ENCODE measurements around the gene LMX1B.
"Not testable (repeated sequence)": the region's sequence is repeated elsewhere in the genome, so short reads cannot be mapped to it uniquely, and the experiment has no call there.

LMX1B gene

DNA sequence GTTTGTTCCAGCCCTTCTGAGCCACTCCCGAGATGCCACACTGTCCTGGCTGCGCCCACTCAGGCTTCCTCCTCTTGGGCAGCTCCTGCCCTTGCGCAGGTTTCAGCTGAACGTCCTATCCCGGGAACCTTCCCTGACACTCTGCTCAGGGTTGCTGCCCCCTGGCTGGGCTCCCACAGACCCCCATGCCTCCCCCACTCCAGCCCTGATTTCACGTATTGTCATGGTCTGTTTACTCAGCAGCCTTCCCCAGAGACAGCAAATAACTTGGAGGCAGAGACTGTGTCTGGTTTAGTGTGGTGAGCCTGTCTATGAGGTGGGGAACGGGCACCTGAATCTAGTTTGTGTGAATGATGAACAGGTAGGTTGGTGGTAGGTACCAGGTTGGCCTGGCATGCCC lies 40.4 kb downstream of the LMX1B start:
- DNase-seq = no peak

DNA sequence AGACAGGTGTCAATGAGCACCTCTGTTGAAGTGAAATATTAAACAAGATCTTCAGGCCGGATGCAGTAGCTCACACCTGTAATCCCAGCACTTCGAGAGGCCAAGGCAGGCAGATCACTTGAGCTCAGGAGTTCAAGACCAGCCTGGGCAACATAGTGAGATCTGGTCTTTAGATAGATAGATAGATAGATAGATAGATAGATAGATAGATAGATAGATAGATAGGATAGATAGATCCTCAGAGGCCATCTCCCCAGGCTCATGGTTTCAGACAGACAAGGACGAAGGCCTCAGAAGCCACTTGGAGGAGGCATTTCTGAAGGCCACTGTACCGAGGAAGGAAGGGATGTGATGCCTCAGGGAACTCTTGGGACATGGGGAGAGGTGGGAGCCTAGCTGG lies 42.5 kb downstream of the LMX1B start:
- DNase-seq = not testable (repeated sequence)

DNA sequence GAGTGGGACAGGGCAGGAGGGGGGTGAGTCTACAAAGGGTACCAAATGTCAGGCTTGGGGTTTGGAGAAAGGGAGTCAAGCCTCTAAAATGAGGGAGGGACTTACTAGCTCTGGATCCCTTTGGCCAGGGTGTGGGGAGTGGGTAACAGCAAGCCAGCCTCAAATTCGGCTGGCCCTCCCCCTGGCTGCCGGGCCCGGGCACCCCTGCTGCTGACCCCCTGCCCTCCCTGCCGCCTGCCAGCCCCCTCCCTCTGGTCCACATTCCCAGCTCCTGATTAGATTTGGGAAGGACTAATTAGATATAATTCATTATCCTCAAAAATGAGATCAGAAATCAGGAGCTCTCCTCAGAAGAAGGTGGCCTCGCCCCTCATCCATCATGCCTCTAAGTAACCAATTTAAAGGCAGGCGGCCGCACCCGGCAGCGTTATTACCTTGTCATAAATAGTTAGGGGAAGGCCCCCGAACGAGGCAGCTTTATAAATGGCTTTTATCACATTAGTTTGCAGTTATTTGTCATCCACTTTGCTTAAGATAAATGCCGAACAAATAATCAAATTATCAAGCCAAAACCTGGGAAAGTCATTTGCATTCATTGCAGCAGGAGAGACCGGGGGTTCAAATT lies 44.6 kb downstream of the LMX1B start:
- DNase-seq = no peak

DNA sequence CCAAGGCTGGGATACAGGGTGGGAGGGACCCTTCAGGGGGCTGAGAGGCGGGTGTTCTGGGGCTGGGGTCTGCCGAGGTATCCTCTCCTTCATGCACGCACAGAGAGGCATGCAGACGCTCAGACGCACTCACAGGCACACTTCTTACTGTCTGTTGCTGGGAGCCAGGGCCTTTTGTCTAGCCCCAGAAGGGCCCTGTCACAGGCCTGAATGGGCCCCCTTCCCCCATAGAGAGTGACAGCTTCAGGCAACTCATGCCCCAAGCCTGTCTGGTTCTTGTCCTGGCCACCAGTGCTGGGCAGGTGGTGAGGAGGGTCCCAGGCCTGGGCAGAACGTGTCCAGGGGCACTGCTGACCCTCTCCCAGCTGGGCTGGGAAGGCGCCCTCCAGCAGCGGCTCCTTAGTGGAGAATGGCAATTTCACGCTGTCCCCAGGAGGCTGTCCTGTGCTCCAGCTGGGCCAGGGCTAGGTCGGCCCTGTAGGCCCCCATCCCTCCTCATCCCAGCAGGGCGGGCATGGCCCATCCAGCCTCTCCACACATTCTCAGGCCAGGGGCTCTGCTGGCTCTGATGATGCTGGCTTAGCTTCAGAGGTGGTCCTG lies 45.3 kb downstream of the LMX1B start:
- no peak for DNase-seq

DNA sequence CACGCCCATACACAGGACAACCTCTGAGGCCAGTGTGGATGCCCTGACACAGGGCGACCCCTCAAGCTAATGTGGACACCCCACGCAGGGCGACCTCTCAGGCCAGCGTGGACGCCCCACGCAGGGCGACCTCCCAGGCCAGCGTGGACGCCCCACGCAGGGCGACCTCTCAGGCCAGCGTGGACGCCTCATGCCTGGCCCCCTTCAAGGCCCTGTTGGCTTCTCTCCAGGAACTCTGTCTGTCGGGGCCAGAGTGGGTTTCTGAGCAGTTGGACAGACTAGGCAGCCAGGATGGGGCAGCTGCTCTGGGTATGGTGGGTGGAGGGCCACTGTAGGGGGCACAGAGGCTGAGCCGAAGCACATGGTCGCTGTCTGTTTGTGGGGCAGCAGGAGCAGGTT lies 47.4 kb downstream of the LMX1B start:
- DNase-seq = no peak

DNA sequence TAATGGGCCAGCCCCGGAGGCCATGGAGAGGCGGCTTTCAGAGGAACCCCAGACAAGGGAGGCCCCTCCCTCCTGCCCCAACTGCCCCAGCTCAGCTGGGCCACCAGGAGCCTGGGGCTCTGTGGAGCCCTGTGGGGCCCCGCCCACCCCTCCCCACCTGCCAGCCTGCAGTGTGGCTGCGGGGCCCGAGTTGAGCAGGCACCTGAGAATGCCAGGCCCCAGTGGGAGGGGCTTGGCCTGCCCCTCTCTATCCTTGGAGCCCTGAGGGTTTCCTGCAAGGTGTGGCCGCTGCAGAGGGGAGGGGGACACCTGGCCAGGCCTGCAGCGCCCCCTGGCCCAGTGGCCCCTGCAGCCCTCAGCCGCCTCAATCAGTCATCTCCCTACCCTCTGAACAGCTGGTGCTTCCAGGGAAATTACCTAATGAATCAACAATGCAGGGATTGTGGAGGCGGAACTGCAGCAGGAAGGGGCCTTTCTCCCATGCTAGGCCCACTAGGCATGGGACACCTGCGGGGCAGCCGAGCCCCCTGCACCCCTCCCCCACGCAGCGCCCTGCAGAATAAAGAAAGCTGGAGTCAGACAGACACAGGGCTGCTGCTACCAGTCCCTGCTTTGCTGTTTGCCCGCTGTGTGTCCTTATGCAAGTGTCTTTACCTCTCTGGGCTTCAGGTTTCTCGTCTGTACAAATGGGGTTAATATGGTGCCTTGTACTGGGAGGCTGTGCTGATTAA lies 48.0 kb downstream of the LMX1B start:
- no peak for DNase-seq

DNA sequence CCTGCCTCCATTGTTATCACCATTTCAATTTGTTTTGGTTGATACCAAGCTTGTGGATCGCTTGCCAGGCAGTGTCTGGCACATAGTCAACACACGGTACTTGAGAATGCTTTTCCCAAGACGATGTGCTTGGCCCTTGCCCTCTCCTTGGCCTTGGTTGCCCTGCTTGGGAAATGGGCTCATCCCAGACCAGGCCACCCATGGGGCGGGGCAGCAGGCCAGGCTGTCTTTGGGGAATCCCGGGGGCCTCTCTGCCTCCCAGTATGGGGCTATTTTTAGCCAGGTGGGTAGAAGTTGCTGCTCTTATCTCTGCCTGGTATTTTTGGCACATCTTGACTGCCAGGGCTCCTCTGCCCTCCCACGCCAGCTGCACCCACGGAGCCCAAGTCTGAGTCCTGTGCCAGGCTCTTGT lies 49.9 kb downstream of the LMX1B start:
- DNase-seq = no peak

DNA sequence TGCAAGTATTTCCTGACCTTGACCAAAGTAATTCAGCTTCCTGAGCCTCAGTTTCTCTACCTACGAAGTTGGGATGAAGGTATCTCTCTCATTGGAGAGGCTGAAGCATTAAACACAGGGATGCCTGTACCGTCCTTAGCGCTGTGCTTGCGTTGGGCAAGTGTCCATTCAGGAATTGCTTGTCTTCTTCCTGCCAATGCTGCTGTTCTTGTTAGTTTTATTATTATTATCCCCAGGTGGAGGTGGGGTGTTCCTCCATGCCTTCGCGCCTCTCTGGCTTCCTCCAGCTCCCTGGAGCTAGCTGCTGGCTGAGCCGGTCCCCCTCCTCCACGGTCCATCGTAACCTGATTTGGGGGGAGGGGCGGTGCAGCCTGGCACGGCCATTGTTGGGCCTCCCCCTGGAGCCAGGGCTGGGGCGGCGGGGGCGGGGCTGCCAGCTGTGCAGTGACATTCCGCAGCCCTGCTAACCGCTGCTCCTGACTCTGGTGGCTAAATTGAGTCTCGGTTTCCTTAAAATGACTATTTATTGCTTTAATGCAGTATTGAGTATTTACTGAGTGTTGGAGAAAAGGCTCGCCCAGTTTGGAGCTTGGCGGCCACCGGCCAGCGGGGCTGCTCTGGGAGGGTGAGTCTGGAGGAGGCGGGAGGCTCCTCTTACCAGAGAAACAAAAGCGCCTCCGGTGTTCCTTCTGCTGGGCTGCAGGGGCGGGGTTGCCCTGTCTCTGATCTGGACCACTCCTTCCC lies 51.3 kb downstream of the LMX1B start:
- DNase-seq = no peak

DNA sequence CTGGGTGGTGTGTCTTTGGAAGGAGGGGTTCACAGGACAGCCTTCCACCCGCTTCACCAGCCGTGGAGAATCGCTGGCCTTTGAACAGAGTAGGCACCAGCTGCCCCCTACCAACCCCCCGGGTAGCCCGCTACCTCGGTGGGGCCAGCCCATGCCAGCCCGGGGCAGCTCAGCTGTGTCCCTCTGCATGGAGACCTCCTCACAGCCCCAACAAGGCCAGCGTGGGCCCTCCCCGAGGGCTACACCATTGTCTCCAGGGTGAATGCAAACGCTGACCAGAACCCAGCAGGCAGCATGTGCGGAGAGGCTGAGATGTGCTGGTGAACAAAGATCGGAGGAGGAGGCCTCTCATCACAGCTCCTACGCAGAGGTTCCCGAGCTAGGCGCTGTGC lies 51.9 kb downstream of the LMX1B start:
- no peak for DNase-seq

DNA sequence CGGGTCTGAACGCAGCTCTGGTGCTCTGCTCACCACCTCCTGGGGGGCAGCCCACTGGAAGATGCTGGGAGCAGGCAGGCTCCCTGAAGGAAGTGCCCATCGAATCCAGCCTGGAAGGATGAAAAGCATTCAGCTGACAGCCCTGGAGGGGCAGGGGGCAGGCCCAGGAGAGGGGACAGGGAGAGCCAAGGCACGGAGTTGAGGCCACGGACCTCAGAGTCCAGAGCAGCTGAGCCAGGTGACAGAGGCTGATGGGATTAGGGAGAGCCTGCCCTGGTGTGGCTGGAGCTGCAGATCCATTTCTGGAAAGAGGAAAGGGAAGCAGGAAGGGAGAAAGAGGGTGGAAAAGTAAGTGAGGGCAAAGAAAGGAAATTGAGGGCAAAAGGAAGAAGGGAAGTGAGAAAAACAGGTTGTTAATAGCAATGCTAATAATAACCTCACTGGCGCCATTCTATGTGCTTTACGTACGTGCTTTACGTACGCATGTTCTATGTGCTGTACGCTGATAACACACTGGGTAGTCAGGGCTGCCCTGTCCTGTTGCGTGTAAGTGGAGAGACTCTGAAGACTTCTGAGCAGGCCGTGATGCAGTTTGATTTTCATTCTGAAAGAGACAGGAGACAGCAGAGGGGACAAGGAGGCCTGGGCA lies 52.6 kb downstream of the LMX1B start:
- DNase-seq = no peak

DNA sequence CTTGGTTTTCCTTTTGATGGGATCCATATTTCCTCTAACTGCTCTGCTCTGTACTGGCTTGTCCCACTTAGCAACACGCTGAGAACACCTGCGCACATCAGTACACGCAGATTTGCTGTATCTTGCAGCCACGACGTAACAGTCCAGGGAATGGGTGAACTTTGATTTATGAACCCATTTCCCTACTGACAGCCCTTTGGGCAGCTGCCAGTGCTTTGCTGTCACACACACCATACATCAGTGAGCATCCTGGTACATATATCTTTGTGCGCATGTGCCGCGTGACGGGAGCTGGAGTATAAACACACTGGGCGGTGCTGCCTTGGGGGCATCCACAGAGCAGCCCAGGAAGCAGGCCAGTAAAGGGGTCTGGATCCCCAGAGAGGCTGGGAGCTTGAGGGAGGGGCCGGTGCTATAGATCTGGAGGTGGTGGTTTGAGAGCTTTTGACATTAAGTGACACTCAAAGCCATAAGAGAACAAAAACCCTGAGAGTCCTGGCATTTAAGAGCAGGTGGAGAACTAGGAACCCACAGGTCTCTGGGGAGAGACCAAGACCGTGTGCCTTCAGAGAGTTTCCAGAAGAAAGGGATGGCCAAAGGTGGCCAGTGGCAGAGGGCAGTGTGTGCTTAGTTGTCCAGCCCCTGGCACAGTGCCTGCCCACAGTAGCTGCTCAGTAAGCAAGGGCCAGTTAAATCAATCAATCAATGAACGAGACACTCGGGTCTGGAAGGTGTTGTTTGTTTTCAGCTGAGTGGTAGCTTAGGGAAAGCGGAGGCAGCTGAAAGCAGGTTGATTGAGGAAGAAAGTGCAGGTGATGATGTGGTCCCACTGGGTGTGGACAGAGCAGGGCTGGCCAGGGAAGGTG lies 53.7 kb downstream of the LMX1B start:
- DNase-seq = no peak

DNA sequence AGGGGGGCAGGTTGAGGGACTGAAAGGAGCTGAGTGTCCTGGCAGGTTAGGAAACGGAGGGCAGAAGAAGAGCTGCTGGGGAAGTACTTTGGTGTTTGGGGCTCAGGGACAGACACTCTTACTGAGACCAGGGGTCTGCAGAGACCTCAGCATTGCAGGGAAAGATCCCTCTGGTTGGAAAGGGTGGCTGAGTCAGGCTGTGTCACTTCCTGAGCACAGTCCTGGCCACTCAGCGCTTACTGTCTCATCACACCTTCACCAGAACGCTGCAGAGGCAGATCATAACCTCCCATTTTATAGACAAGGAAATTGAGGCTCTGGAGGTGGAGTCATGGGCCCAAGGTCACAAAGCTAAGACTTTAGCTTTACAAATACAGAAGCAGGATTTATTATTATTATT lies 54.3 kb downstream of the LMX1B start:
- no peak for DNase-seq

DNA sequence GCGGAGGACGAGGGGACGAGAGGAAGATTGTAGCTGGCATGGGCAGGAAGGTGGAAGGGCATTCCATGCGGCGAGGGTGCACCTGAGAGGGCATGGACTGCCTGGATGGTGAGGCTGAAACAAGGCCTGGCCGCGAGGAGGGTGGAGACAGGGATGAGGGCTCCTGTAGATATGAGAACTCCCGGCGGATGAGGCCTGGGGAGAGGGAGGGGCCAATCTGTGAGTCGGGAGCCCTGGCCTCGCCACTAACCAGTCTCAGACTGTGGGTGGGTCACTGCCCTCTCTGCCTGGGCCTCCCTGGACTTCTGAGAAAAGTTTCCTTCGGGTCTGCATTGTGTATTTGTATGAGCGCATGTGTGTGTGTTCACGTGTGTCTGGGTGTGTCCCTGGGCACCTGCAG lies 55.4 kb downstream of the LMX1B start:
- no peak for DNase-seq

DNA sequence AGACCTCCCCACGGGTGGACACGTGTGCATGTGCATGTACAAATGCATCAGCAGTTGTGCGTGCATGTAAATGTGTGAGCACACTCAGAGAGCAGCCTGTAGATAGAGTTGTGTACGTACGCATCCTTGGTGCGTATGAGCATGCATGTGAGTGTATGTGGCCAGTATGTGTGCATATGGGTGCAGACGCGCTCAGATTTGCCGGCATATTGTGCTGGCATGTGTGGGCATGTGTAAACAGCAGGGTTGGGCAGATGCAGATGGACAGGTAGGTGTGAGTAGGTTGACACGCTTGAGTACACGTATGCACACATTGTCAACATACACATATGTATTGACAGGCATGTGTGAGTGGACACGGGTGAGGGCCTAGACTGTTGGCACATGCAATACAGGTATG lies 56.5 kb downstream of the LMX1B start:
- no peak for DNase-seq

DNA sequence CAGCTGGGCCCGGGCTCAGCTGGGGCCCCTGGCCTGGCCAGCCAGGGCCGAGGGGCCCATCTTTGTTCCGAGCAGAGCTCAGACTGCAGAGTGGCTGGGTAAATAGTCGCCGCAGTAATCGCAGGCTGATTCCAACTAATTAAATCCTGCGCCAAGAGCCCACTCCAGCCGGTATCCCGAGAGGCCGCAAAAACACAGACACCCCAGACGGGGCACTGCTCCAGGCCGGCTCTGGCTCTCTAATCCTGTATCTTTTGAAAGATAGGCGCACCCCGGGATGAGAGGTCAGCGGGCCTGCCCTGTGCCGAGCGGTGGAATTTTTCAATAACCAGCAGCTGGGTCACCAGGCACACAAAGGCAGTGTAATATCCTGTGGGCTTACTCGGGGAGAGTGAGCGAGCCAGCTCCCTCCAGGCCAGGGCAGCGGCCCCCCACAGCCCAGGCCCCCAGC lies 57.7 kb downstream of the LMX1B start:
- no peak for DNase-seq

DNA sequence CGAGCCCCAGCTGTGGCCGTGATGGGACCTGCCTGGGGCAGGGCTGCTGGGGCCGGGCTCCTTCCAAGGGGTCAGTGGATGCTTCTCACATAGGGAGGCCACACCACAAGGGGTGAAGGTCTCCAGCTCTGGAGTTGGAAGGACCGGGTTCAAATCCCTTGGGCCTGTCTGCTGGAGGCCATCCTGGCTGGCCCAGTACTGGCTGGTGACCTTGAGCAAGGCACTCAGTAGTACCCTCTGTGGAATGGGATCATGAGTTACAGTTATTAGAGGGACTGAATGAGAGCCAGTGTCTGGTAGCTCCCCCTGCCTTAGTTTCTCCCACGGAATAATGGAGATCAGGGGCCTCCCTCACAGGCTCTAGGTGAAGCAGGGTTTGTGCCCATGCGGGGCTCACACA lies 58.3 kb downstream of the LMX1B start:
- DNase-seq = no peak

DNA sequence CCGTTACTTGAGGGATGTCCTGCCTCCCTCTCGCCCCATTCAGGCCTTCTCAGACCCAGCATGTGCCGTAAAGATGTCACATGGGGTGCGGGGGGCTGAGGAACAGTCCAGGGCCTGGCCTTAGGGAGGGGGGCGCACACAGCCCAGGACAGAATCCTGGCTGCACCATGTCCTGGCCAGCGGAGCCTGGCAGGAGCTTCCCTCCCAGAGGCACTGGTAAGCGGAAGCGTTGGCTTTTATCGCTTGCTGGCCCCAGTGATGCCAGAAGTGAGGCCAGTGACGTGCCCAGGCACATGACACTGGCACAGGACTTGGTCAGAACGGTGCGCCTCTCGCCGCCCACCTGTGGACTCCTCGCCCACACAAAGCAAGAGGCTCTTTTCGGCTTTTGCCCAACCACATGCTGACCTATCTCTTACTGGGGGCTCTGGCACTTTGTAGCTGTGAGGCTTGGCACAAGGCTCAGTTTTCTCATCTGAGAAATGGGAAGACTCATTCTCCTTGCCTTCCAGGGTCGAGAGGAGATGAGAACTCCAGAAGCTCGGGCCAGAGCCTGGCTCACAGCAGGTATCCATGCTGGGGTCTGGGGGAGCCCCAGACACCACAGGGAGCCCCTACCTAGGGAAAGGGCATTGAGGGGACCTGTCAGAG lies 59.0 kb downstream of the LMX1B start:
- DNase-seq = no peak

DNA sequence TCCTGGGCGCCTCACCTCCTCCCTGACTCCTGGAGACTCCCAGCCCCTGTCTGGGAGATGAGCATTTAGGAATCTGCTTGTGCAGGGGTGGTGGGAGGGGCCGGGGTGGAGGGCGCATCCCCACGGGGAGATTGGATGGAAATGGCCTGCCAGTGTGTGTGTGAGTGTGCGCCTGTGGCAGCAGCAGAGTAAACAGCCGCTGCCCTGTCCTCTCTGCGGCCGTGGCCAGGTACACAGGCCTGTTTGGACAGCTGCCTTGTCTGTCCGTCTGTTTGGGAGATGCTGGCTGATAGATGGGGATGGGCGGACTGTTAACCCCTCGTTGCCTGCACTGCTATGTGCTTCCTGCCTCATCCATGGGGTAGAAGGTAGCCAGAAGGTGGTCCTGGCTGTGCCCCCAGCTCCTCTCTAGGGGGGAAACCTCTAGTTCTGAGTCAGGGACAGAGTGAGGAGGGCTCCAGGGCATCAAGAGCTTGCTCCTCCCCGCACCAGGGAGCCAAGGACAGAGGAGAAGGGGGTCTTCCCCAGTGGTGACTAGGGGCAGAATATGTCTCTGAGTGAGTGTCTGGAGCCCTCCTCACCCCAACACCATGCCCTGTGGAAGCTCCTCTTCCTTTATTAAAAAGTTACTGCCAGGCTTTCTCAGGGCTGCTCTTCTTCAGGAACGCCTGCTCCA lies 60.1 kb downstream of the LMX1B start:
- DNase-seq = no peak

DNA sequence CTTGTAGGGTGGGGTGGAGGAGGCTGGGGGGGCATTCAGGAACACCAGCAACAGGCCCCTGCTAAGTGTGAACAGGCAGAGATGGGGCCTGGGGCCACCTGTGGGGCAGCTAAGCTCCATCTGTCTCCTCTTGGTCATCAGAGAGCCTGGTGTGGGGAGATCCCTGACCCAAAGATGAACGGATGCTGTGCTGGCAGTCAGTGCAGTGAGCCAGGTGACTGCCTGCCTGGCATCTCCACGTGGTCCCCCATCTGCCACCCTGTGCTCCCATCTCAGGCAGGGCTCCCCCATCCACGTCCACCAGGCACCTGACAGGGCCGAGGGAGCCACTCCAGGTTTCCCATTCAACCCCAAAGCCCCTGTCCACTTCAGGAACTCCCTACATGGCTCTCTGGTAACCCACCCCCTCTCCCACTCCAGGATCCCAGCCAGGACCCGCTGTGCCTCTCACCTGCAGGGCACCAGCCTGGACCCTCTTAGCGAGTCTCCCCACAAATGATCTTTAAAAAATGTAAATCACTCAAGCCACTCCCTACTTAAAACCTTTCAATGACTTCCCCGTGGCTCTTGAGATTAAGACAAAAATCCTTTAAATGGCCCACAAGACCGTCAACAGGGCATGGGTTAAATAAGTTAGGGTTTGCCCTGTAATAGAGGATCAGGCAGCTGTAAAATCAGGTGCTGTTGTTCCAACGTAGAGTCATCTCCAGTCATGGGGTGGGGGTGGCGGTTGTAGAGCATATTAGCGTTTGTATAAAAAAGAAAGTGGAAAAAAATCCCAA lies 60.8 kb downstream of the LMX1B start:
- DNase-seq = no peak
